ENCODE data around the gene CNOT1.

CNOT1 gene

GRCh38 chr16:58481931-58482330 lies 147.7 kb downstream of the CNOT1 start:
- DNase-seq (ENCODE audit: low spot score), result no peak

GRCh38 chr16:58481226-58481869 lies 148.3 kb downstream of the CNOT1 start:
- no peak for DNase-seq (ENCODE audit: low spot score)

GRCh38 chr16:58478427-58478826 lies 151.2 kb downstream of the CNOT1 start:
- DNase-seq (ENCODE audit: low spot score), result no peak

GRCh38 chr16:58476791-58477190 lies 152.8 kb downstream of the CNOT1 start:
- no peak for DNase-seq (ENCODE audit: low spot score)

- no peak for DNase-seq (ENCODE audit: low spot score)
Measured at GRCh38 chr16:58475091-58475619, 154.5 kb downstream of the CNOT1 start.

GRCh38 chr16:58474296-58474695 lies 155.3 kb downstream of the CNOT1 start:
- DNase-seq (ENCODE audit: low spot score), result no peak

- DNase-seq (ENCODE audit: low spot score), result no peak
Measured at GRCh38 chr16:58472827-58473226, 156.8 kb downstream of the CNOT1 start.

GRCh38 chr16:58472266-58472665 lies 157.4 kb downstream of the CNOT1 start:
- DNase-seq (ENCODE audit: low spot score), result no peak

- no peak for DNase-seq (ENCODE audit: low spot score)
Measured at GRCh38 chr16:58471209-58471975, 158.2 kb downstream of the CNOT1 start.

All from AG20443 (cell line).